ENCODE data around the gene SLK.

The SLK gene

GRCh38 chr10:104031631-104032030 lies 64.7 kb downstream of the SLK start:
- DNase-seq (ENCODE audit: low read depth, low spot score) = no peak
- in situ Hi-C loops (cut with HindIII; ENCODE audit: low sequenced_read_pairs) = no loop called here
- H3K4me3 ChIP-seq (ENCODE audit: low read depth, low read length) = no peak overlapping the region
- no peak for TF ChIP-seq CTCF (IDR thresholded peaks at IDR 0.05; ENCODE audit: low read depth, low read length)

GRCh38 chr10:104032144-104032775 lies 65.3 kb downstream of the SLK start:
- no peak overlapping the region for H3K4me3 ChIP-seq (ENCODE audit: low read depth, low read length)
- TF ChIP-seq CTCF (IDR thresholded peaks at IDR 0.05; ENCODE audit: low read depth, low read length) = no peak
- no peak for DNase-seq (ENCODE audit: low read depth, low spot score)
- in situ Hi-C loops (cut with HindIII; ENCODE audit: low sequenced_read_pairs) = no loop called here

GRCh38 chr10:104033401-104033930 lies 66.5 kb downstream of the SLK start:
- in situ Hi-C loops (cut with HindIII; ENCODE audit: low sequenced_read_pairs) = no loop called here
- DNase-seq (ENCODE audit: low read depth, low spot score) = no peak
- TF ChIP-seq CTCF (IDR thresholded peaks at IDR 0.05; ENCODE audit: low read depth, low read length) = no peak
- H3K4me3 ChIP-seq (ENCODE audit: low read depth, low read length) = no peak overlapping the region

GRCh38 chr10:104033966-104034365 lies 67.0 kb downstream of the SLK start:
- H3K4me3 ChIP-seq (ENCODE audit: low read depth, low read length) = no peak overlapping the region
- TF ChIP-seq CTCF (IDR thresholded peaks at IDR 0.05; ENCODE audit: low read depth, low read length) = no peak
- DNase-seq (ENCODE audit: low read depth, low spot score) = no peak
- in situ Hi-C loops (cut with HindIII; ENCODE audit: low sequenced_read_pairs) = no loop called here

- no peak for TF ChIP-seq CTCF (IDR thresholded peaks at IDR 0.05; ENCODE audit: low read depth, low read length)
- in situ Hi-C loops (cut with HindIII; ENCODE audit: low sequenced_read_pairs) = no loop called here
- no peak overlapping the region for H3K4me3 ChIP-seq (ENCODE audit: low read depth, low read length)
- no peak for DNase-seq (ENCODE audit: low read depth, low spot score)
Measured at GRCh38 chr10:104034401-104035193, 67.7 kb downstream of the SLK start.

- in situ Hi-C loops (cut with HindIII; ENCODE audit: low sequenced_read_pairs) = no loop called here
- TF ChIP-seq CTCF (IDR thresholded peaks at IDR 0.05; ENCODE audit: low read depth, low read length) = no peak
- no peak overlapping the region for H3K4me3 ChIP-seq (ENCODE audit: low read depth, low read length)
- no peak for DNase-seq (ENCODE audit: low read depth, low spot score)
Measured at GRCh38 chr10:104035194-104036068, 68.5 kb downstream of the SLK start.

Data from astrocyte of the spinal cord (primary cell).